ENCODE data around the gene C19orf47. TPM values are rescaled to one million over a fixed set of nuclear protein-coding genes. Genes with fewer than 3 reads are reported as not detected.

C19orf47 gene
- total and polyA plus RNA-seq, 11 donors: 99.1 to 314 (median 149) TPM

DNA sequence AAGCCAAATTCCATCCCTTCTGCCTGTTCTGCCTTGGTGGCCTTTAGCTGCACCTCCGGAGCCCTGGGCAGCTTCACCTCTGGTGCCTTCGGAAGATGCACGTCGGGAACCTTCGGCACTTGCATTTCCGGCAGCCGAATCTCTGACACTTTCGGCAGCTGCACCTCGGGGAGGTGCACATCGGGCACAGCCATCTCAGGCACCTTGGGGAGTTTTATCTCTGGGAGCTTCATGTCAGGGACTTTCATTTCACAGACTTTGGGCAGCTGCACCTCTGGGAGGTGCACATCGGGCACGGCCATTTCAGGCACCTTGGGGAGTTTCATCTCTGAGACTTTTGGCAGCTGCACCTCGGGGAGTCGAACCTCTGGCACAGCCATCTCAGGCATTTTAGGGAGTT is 47.8 kb upstream of the C19orf47 start:
- intact Hi-C loops (cut with DNase I): no loop called here
- Histone ChIP-seq H3K36me3 (peaks cover 0 to 8% (median 0%) of the 10 kb centered on the region in 9 donors), H3K27me3 (no peaks in the 10 kb centered on the region), H3K27ac (no peak overlapping the region), H3K4me1 (no peaks in the 10 kb centered on the region), H3K9me3 (no peaks in the 10 kb centered on the region), H3K4me3 (no peak overlapping the region)
- no peak for TF ChIP-seq POLR2A (IDR thresholded peaks at IDR 0.05)
- TF ChIP-seq, protein P1, sequence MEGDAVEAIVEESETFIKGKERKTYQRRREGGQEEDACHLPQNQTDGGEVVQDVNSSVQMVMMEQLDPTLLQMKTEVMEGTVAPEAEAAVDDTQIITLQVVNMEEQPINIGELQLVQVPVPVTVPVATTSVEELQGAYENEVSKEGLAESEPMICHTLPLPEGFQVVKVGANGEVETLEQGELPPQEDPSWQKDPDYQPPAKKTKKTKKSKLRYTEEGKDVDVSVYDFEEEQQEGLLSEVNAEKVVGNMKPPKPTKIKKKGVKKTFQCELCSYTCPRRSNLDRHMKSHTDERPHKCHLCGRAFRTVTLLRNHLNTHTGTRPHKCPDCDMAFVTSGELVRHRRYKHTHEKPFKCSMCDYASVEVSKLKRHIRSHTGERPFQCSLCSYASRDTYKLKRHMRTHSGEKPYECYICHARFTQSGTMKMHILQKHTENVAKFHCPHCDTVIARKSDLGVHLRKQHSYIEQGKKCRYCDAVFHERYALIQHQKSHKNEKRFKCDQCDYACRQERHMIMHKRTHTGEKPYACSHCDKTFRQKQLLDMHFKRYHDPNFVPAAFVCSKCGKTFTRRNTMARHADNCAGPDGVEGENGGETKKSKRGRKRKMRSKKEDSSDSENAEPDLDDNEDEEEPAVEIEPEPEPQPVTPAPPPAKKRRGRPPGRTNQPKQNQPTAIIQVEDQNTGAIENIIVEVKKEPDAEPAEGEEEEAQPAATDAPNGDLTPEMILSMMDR (IDR thresholded peaks at IDR 0.05): no peak
- no peak for ATAC-seq
- WGBS, 4 donors: 89 to 93% (median 91%) methylated on average over 13 to 14 of the region's 14 CpGs
- no peak for DNase-seq

DNA sequence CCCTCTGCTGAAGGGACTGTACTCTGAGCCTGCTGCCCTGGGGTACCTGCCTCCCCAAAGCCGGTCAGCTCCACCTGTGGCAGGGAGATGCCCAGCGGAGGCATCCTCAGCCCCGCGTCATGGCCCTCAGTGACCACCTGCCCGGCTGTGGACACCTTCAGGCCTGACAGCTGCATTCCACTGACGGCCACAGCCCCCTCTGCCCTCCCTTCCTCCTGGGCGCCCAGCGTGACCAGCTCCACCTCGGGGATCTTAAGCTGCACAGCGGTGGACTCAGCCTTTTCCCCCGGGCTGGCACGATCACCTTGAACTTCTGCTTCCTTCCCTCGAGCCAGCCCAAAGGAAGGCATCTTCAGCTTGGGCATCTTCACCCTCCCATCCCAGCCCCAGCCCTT is 46.6 kb upstream of the C19orf47 start:
- Histone ChIP-seq H3K9me3 (no peaks in the 10 kb centered on the region), H3K36me3 (peaks cover 0 to 8% (median 0%) of the 10 kb centered on the region in 9 donors), H3K27me3 (no peaks in the 10 kb centered on the region), H3K4me1 (no peaks in the 10 kb centered on the region), H3K27ac (no peak overlapping the region), H3K4me3 (no peak overlapping the region)
- intact Hi-C loops (cut with DNase I): no loop called here
- TF ChIP-seq, protein P1 (IDR thresholded peaks at IDR 0.05): no peak
- TF ChIP-seq POLR2A (IDR thresholded peaks at IDR 0.05): no peak
- DNase-seq (no peak), ATAC-seq (no peak)
- 81 to 85% (median 82%) methylated on average over 13 of the region's 13 CpGs for WGBS, 4 donors

DNA sequence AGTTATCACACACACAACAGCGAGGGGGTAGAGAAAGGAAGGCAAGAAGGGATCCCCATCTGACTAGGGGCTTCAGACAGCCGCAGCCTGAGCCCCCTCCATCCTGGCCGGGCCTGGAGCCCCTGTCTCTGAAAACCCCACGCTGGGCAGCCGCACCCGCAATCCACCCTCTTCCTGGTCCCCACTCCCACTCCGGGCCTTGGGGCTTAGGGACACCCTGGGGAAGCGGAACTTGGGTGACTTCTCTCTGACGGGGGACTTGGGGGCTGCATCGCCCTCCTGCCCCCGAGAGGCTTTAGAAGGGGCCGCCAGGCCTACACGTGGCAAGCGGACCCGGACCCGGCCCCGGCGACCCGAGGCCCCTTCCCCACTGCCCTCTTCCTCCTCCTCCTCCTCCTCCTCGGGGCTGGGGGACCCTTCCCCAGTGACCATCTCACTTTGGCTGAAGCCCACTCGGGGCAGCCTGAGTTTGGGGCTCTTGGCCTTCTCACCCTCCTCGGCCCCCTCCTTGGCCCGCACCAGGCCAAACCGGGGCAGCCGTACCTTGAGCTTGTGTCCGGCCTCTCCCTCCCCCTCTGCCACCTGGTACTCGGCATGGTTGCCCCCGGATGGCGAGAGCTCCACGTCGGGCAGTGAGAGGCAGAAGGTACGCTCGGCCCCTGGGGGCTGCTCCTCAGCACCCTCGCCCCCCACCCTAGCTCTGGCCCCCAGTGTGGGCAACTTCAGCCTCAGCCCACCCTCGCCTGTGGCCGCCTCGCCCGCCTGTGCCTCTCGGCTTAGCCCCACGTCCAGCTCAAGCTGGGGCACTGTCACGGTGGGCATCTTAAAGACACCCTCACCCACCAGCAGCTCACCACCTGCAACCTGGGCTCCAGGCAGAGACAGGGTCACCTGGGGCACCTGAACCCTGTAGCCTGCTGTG is 46.0 kb upstream of the C19orf47 start:
- DNase-seq: no peak

More for the DNA sequence above, 46.0 kb upstream of the C19orf47 start:
- H3K9me3 ChIP-seq: no peaks in the 10 kb centered on the region
- no peak overlapping the region for H3K27ac ChIP-seq
- H3K4me3 ChIP-seq: no peak overlapping the region
- H3K36me3 ChIP-seq: peaks cover 0 to 8% (median 0%) of the 10 kb centered on the region in 9 donors
- intact Hi-C loops (cut with DNase I): no loop called here
- no peak for ATAC-seq
- no peaks in the 10 kb centered on the region for H3K27me3 ChIP-seq
- TF ChIP-seq, protein P1 (IDR thresholded peaks at IDR 0.05): no peak
- no peak for TF ChIP-seq POLR2A (IDR thresholded peaks at IDR 0.05)
- H3K4me1 ChIP-seq: no peaks in the 10 kb centered on the region
- 89 to 94% (median 91%) methylated on average over 25 to 41 of the region's 41 CpGs for WGBS, 4 donors
